GM18505 (cell line): ENCODE results near the gene CSNK1E.

ENCODE experiments used
- ATAC-seq: cut with Tn5 transposase; IDR thresholded peaks from one replicate; pipeline ENCODE4 v1.9.1; 2021; ENCODE audit not compliant: unreplicated experiment
- POLR2A ChIP-seq: IDR thresholded peaks from 4 replicates; pipeline ENCODE4 v1.6.1; 2011; ENCODE audit warnings: borderline replicate concordance; ENCODE audit not compliant: insufficient read depth, insufficient read length; ENCODE audit errors: extremely low read depth

CSNK1E gene

GRCh38 chr22:38308791-38309498, 8.3 kb downstream of the CSNK1E start:
- ATAC-seq: no peak
- no peak for TF ChIP-seq POLR2A

DNA sequence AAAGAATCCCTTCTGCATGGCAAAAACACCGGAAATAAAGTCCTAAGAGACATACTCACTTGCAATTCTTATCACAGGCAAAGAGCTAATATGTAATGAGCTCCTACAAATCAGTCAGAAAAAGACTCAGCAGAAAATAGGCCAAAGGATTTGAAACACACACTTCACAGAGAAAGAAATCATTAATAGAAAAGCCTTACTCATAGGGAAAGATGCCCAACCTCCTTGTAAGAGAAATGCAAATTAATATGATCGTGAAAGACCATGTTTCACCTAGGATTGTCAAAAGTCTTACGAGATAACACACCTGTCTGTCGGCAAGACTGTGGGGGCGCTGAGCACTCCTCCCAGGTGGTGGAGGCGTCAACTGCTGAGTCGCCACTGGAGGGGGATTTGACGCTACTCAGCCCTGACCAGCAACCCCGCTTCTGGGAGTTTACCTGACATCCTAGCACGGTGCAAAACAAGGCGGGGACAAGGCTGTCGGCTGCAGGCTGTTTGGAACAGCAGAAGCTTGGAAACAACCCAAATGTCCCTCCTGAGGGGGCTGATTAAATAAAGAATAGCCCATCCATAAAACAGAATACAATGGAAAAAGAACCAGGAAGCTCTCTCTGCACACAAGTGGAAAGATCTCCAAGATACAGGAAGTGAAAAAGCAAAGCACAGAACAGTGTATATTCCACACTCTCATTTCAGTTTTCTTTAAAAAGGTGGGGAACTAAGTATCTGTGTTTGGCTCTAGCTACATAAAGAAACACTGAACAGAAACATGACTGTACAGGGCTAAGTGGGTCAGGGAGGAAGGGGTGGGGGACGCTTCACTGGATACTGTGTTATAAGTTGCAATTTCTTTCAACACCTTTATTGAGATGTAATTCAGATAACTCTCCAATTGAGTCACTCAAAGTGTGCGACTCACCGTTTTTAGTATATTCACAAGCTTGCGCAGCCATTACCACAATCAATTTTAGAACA, 11.5 kb downstream of the CSNK1E start:
- ATAC-seq: no peak
- TF ChIP-seq POLR2A: no peak

GRCh38 chr22:38304526-38304925, 12.7 kb downstream of the CSNK1E start:
- no peak for TF ChIP-seq POLR2A
- no peak for ATAC-seq

- TF ChIP-seq POLR2A: no peak
These were observed 13.3 kb downstream of the CSNK1E start for GRCh38 chr22:38303974-38304373.

GRCh38 chr22:38302906-38303305, 14.3 kb downstream of the CSNK1E start:
- no peak for ATAC-seq
- no peak for TF ChIP-seq POLR2A

More at GRCh38 chr22:38303974-38304373, 13.3 kb downstream of the CSNK1E start:
- no peak for ATAC-seq

DNA sequence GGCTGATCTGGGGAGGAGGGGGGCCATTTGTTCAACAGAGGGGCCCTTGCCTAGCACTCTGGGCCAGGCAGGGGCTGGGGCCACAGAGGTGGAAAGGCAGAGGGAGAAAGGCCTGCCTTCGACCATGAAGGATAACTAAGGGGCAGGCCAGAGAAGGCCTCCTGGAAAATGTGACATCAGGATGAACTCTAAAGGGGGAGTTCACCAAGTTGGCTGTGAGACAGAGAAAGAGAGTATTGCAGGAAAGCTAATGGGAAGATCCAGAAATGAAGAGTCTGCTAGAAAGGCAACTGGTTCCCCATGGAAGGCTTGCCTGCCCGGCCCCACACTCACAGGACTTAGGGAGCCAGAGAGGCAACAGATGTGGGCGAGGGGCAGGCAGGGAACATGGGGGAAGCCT, 16.3 kb downstream of the CSNK1E start:
- ATAC-seq: no peak
- no peak for TF ChIP-seq POLR2A

DNA sequence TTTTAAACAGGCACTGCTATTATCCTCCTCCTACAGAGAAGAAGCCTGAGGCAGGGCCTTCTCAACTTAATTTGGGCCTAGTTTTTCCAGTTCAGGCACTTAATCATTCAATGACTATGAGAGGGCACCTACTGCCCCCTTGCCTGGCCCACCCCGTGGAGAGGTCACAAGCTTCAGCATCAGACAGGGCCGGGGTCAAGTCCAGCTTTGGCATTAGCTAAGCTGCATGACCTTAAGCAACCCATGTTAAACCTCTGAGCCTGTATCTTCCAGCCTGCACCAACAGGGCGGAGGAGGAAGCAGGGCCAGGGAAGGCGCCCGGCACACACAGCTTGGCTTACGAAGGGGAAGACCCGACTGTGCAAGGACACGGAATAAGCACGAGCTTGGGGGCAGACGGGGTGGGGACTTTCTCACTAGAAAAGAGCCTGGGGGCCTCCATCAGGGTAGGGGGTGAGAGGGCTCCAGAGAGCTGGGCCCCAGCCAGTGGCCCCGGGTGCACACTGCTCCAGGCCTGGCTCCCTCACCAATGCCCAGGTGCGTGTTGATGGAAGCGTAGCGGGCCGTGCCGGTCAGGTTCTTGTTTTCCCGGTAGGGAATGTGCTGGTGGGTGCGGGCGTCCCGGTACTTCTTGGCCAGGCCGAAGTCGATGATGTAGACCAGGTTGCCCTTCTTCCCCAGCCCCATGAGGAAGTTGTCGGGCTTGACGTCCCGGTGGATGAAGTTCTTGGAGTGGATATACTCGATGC, 16.9 kb downstream of the CSNK1E start:
- no peak for ATAC-seq
- TF ChIP-seq POLR2A: no peak

DNA sequence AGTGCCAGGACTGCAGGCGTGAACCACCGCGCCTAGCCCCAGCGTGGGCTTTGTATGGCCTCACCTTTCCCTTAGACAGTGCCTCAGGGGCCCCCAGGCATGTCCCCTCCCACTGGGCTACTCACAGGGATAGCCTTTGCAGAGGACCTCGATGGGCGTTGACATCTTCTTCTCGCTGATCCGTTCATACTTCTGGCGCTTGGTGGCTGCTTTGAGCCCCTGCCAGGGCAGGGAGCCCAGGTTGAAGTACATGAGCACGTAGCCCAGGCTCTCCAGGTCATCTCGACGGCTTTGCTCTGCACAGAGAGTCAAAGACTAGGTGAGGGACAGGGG, 17.5 kb downstream of the CSNK1E start:
- no peak for TF ChIP-seq POLR2A
- no peak for ATAC-seq

DNA sequence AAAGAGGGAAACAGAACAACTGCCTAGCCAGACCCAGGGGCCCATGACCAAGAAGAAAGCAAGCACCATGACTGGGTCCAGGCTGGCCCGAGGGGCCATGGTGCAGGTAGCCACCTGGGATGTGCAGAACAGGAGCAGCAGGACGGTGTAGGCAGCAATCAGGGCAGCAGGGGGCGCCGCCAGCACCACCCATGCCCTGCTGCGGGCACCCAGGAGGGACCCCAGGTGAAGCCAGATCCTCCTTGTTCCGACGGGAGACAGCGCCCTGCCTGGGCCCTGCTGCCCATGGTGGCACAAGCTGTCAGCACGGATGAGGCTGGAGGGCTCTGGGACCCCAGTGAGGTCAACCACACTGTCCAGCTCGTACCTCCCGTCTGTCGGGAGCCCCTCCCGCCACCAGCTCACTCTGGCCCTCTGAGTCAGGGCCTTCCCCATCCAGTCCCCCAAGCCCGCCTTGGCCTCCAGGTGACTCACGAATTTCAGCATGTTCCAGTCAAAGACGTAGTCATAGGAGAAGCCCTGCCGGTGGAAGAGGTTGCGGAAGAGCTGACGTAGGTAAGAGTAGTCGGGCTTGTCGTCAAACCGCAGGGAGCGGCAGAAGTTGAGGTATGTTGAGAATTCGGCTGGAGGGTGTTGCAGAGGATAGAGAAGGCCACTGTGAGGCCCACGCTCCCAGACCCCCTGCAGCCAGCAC, 18.8 kb downstream of the CSNK1E start:
- no peak for ATAC-seq
- no peak for TF ChIP-seq POLR2A

GRCh38 chr22:38296372-38296771, 20.9 kb downstream of the CSNK1E start:
- TF ChIP-seq POLR2A: no peak
- no peak for ATAC-seq

- no peak for TF ChIP-seq POLR2A
- ATAC-seq: no peak
These were observed 21.4 kb downstream of the CSNK1E start for GRCh38 chr22:38295863-38296262.

GRCh38 chr22:38295339-38295738, 21.9 kb downstream of the CSNK1E start:
- ATAC-seq: no peak
- no peak for TF ChIP-seq POLR2A

DNA sequence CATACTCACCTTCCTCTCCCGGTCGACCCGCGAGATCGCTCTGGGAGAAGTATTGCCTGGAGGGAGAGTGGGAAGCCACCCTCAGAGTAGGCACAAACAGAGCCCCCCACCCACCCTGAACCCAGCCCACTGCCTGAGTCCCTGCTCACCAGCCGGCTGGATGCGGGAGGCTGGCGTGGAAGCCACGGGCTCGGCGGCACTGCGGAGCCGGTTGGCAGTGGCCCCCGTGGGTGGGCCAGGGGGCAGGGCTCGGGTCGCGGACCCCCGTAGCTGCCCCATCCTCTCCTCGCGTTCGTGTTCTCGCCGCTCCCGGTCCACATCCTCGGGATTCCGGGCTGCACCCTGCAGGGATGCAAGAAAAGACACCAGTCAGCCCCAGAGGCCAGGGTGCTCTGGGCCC, 23.0 kb downstream of the CSNK1E start:
- TF ChIP-seq POLR2A: no peak
- ATAC-seq: no peak

DNA sequence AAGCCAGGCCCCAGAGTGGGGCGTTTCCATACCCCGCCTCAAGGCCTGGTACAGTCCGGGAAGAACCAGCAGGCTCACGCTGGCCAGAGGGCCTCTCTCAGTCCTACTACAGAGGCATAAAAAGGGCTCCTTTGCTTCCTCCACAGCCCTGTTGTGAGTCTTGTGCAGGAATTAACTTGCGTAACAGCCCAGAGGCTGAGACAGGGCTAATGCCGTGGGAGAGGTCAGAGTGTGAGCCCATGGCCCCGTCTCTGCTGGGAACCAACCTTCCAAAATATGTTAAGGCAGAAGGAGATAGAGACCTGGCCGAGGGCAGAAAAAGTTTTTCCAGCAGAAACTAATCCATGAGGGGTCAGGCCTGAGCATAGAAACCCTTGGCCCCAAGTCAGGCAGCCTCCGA, 24.5 kb downstream of the CSNK1E start:
- no peak for TF ChIP-seq POLR2A
- no peak for ATAC-seq
